Measurements from ENCODE around the gene ZDHHC20.

The ZDHHC20 gene, protein sequence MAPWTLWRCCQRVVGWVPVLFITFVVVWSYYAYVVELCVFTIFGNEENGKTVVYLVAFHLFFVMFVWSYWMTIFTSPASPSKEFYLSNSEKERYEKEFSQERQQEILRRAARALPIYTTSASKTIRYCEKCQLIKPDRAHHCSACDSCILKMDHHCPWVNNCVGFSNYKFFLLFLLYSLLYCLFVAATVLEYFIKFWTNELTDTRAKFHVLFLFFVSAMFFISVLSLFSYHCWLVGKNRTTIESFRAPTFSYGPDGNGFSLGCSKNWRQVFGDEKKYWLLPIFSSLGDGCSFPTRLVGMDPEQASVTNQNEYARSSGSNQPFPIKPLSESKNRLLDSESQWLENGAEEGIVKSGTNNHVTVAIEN

DNA sequence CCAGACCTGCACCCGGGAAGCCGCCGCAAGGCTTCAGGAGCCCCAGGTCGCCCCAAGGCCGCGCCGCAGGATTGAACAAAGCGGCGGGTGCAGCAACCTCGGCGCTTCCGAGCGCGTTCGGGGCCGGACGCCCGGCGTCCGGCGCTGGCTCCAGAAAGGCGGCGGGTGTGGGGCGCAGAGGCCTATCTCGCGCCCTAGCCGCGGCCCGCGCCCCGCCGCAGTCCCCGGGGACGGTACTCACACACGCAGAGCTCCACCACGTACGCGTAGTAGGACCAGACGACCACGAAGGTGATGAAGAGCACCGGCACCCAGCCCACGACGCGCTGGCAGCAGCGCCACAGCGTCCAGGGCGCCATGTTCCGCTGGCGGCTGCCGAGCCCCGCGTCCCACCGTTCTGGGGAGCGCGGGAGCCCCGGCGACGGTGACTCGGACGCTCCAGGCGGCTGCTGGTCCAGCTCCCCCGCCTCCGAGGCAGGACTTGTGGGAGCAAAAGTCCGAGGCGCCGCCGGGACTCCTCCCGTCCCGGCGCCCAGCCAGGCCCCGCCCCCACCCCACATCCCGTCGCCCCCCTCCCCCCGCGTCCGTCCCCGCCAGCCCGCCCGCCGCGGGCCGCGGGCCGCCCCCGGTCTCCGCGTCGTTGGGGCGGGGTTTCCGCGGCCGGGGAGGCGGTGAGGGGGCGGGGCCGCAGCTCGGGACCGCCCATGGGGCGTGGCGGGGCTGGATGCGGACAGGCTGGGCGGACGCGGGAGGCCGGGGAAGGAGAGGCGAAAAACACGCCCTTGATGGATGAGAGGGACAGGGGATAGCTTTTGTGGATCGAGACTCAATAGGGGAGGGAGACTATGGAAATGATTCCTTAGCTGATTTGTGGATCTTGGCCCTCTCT is at the start of gene ZDHHC20:
Gene ZDHHC20 (minus strand): TSS at position 491 of the 889 bp plus-strand sequence. CDS start 132 bp downstream, at position 359.
- DNase-seq (ENCODE audit: extremely low spot score, insufficient read length, low read depth) (peak; percentile 88), FAIRE-seq (peak; percentile 64)

DNA sequence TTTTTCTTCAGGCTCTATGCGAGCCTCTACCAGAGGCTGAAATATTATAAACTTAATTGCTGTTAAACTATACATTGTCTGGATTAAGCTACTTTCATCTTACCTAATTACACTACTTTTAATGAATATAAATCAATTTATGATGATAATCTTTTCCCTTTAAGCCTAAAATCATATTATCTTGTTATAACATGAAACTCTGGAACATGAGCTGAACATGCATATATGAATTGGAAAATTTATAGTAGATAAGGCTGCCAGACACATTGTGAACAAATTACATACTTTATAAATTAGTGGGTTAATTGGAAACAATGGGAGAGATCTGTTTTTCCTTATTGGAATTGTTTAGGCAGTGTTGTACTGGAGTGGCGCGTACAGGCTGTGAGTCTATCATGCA is 45.3 kb upstream of the ZDHHC20 start:
- DNase-seq (ENCODE audit: extremely low spot score, insufficient read length, low read depth) (no peak), FAIRE-seq (no peak)

DNA sequence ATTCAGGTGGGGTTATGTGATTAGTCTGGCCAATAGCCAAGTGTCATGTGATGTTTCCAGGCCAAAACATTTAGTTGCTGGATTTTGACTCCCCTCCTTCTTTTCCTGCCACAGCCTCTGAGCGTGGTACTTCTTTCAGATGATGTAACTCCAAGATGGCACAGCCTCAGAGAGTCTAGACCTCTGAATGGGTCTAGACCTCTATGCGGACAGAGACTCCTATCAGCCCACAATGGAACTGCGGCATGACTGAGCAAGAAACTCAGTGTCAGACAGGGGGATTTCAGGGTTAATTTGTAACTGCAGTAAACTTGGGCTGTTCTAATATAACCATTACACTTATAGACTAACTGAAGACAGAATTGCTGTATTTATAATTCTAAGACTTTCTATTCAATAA is 42.6 kb upstream of the ZDHHC20 start:
- DNase-seq (ENCODE audit: extremely low spot score, insufficient read length, low read depth), result no peak
- FAIRE-seq, result no peak

DNA sequence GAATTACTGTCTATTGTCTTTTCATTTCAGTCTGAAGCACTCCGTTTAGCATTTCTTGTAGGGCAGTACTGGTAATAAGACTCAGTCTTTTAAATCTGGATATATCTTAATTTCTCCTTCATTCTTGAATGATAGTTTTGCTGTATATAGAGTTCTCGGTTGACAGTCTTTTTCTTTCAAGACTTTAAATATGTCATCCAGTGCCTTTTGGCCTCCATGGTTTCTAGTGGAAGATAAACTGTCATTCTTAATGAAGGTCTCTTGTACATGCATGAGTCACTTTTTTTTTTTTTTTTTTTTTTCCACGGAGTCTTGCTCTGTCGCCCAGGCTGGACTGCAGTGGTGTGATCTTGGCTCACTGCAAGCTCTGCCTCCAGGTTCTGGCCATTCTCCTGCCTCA is 27.2 kb upstream of the ZDHHC20 start:
- no peak for FAIRE-seq
- no peak for DNase-seq (ENCODE audit: extremely low spot score, insufficient read length, low read depth)

DNA sequence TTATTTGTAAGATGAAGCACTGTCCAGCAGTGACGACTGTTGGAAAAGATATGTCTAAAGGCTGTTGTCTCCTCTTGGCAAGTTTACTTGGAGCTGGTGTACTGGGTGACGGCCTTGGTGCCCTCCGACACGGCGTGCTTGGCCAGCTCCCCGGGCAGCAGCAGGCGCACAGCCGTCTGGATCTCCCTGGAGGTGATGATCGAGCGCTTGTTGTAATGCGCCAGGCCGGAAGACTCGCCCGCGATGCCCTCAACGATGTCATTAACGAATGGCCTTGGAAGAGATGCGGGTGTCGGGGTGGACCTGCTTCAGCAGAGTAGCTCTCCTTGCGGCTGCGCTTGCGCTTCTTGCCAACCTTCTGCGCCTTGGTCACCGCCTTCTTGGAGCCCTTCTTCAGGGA is 24.6 kb upstream of the ZDHHC20 start:
- no peak for DNase-seq (ENCODE audit: extremely low spot score, insufficient read length, low read depth)
- FAIRE-seq, result no peak

DNA sequence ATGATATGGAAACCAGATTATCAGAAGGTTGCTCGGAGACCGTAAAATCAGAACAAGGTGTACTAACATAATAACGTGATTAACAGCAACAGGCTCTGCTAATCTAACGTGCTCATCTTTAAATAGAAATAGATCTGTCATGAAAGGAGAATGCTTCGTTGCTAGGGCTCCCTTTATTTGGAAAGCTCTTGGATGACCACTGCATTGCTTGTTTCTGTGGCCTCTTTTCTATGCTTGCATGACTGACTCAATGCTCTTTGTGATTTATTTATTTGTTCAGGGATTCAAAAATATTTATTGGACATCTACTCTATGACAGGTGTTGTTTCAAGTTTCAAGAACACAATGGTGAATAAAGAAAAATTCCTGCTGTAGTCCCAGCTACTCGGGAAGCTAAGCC is 22.3 kb upstream of the ZDHHC20 start:
- DNase-seq (ENCODE audit: extremely low spot score, insufficient read length, low read depth), result no peak
- no peak for FAIRE-seq

DNA sequence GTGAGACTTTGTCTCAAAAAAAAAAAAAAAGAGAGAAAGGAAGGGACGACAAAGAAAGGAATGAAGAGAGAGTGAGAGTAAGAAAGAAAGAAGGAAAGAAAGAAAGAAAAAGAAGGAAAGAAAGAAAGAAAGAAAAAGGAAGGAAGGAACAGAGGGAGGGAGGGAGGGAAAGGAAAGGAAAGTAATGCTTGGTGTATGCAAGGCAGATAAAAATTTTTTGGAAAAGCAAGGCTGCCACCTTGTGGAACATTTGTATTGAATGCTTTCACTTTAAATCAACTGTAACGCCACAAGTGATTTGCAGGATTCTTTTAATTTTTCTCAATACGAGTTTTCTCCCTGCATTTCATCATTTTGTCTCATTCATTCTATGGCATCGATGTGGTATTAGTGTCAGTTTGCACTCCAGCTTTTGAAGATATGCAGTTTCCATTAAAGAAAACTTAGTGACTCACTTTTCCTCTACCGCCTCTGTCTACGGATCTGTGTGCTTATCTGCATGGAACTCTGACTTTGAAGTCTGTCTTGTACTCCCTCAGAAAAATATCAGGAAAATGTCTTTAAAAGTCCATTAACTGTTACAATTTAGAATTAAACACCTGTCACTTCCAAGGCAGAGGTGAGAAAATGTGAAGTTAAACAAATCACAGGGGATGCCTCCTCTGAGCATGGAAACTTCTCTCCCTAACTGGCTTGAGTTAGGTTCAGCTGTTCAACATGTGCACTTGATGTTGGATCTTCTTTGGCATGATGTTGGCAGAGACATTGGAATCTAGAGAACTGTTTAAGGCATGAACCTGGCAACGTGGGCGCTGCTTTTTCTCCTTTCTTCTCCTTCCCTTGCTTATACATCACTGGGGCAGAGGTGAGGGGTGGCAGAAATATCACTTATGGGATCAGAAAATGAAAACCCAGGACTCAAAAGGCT is 20.0 kb upstream of the ZDHHC20 start:
- FAIRE-seq (peak; percentile 88), DNase-seq (ENCODE audit: extremely low spot score, insufficient read length, low read depth) (no peak)

DNA sequence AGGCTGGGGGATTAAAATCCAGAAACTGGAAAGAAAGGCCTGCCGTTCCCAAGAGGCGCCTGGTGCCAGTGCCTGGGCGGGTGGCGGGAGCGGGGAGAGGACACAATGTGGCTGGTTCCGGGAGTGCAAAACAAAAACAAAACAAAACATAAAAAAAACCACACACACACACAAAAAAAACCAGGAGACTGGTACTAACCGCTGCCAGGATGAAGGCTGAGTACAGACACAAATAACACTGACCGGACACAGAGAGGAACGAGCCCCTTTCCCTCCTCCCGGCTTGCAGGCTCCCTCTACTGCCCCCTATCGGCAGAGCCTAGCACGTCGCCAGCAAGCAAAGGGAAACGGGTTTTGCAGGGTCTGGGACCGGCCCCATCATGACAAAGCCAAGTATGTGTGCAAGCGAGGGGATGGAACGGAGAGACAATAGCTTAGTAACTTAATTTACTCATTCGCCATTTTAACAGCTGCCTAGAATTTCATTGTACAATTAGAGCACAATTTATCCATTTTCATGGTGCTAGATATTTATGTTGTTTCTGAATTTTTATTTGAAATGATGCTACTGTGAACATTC is 17.9 kb upstream of the ZDHHC20 start:
- FAIRE-seq (peak; percentile 96), DNase-seq (ENCODE audit: extremely low spot score, insufficient read length, low read depth) (peak; percentile 54)

DNA sequence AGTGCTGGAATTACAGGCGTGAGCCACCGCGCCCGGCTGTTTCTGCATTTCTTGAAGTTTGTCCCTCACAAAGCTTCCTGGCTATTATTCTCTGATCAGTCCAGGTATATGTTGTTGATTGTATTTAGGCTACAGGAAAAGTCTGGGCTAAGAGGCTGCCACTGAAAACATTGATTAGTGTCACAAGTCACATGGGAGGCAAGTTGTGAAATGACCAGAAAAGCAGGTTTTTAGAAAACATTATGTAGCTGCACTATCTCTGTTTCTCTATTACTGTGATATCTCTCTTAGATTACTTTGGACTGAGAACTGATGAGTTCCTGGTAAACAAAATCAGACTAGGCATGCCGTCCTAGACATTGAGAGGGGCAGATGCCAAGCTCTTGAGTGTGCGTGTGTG is 16.0 kb upstream of the ZDHHC20 start:
- FAIRE-seq, result no peak
- DNase-seq (ENCODE audit: extremely low spot score, insufficient read length, low read depth), result no peak

DNA sequence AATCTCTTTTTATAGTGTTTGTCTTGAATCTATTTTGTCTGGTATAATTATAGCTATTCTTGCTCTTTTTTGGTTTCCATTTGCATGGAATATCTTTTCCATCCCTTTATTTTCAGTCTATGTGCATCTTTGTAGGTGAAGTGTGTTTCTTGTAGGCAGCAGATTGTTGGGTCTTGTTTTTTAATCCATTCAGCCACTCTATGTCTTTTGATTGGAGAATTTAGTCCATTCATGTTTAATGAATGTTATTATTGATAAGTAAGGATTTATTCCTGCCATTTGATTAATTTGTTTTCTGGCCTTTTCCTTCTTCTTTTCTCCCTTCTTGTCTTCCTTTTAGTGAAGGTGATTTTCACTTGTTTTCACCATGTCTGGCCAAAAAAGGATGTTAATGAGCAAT is 11.7 kb upstream of the ZDHHC20 start:
- no peak for DNase-seq (ENCODE audit: extremely low spot score, insufficient read length, low read depth)
- FAIRE-seq, result no peak

DNA sequence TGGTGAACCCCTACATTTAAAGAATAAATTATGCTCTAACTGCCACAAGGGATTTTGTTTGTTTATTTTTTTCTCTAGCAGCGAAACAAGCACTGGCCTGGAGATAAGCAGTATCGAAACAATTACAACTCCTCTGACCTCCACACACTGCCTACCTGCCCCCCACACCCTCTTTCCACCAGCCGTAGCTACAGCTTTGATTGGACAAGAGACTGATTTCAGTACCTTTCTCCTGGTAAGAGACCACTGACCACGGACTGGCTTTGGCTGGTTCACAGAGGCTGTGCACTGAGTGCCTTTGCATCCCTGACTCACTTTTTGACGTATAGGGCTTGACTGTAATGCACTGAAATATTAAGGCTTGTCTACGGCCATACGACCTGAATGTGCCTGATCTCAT is 7.4 kb upstream of the ZDHHC20 start:
- FAIRE-seq, result no peak
- no peak for DNase-seq (ENCODE audit: extremely low spot score, insufficient read length, low read depth)

DNA sequence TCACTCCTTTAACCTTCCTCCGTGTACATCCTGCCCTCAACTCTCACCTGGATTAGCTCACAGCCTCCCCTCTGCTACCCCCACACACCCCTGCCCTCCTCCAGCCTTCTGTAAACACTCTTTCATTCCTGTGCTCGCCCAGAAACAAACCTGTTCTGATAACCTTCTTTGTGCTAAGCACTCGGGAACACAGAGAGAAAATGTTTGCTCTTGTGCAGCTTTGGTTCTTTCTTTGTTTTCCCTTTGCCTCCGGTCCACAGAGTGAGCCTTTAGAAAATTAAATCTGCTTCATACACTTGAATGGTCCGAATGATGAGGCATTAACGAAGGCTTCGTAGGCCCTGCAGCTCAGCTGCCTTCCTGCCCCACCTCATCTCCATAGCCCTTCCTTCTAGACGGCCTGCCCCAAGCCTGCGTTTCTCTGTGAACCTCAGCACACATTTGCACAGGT is 6.6 kb upstream of the ZDHHC20 start:
- DNase-seq (ENCODE audit: extremely low spot score, insufficient read length, low read depth) (no peak), FAIRE-seq (no peak)

DNA sequence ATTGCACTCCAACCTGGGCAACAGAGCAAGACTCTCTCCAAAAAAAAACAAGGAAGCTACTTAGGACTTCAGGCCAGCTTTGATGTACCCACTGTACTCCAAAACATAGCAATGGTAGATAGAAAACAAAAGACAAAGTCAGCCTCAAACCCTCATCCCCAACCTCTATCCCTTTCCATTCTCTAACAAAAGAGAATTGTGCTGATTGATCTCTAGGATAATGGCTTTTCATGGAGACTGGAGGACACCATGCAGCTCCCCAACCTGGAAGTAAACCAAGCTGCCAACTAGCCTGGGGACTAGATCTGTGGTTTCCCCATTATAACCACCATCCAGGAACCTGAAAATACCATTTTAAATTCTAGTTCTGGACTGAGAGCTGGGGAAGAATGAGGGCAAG is 4.3 kb upstream of the ZDHHC20 start:
- FAIRE-seq, result no peak

DNA sequence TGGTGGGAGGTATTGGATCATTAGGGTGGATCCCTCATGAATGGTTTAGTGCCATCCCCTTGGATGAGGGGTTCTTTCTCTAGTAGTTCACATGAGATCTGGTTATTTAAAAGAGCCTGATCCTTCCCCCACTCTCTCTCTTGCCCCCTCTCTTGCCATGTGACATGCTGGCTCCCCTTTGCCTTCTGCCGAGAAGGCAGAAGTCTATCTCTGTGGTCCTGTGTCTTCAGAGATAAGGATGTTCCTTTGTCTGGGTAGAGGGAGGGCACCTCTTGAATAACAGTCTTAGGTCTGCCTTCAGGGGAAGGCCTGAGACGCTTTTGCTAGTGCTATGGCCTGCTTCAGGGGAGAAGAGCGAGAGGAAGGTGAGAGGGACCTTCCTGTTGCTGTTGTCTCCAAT is 2.0 kb upstream of the ZDHHC20 start:
- no peak for DNase-seq (ENCODE audit: extremely low spot score, insufficient read length, low read depth)

More for the DNA sequence above, 4.3 kb upstream of the ZDHHC20 start:
- no peak for DNase-seq (ENCODE audit: extremely low spot score, insufficient read length, low read depth)

DNA sequence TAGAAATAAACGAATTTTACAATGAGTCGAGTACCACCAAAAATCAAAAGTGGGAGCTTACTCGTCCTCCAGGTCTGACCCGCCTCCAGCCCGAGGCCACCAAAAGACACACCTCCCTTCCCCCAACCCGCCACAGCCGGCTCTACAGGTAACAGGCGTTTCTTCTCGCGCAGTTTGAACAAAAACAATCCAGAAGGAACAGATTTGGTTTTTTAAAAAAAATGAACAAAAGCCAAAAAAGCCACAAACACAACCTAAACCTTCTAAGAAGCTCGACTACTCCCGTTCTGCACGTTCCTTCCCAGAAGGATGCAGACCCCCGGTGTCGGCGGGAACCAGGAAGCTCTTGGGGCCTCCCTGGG is 671 bp downstream of the ZDHHC20 start:
- DNase-seq (ENCODE audit: extremely low spot score, insufficient read length, low read depth), result no peak
- FAIRE-seq, result peak; percentile 36

More for the DNA sequence above, 2.0 kb upstream of the ZDHHC20 start:
- FAIRE-seq, result no peak

DNA sequence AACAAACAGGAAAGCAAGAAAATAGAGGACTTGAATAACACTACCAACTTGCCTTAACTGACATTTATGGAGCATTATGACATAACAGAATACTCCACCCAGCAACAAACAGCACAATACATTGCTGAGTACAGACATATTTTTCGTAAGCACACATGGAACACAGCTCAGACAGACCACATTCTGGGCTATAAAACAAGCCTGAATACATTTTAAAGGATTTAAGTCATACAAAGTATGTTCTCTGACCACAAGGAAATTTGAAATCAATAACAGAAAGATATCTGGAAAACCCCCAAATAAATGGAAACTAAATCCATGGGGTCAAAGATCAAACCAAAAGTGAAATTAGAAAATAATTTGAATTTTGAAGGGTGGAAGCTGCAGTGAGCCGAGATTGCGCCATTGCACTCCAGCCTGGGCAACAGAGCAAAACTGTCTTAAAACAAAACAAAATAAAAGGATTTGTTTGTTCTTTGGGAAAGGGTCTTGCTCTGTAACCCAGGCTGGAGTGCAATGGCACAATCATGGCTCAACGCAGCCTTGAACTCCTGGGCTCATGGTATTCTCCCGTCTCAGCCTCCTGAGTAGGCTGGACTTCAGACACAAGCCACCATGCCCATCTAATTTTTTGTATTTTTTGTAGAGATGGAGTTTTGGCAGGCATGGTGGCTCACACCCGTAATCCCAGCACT is 5.6 kb downstream of the ZDHHC20 start:
- DNase-seq (ENCODE audit: extremely low spot score, insufficient read length, low read depth), result no peak
- FAIRE-seq, result no peak

DNA sequence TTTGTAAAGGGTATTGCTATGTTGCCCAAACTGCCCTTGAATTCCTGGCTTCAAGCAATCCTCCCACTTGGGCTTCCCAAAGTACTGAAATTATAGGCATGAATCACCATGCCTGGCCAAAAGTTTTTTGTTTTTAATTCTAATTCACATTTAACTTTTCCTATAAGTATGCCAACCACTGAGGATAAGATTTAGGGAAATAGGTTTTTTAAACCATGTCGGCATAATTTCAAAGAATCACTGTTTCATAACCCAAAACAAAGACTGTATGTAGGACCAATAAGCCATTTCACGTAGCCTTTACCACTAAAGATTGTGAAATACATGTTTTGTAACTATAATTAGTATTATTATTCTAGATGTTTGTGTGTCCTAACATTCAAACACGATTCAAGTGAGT is 8.2 kb downstream of the ZDHHC20 start:
- FAIRE-seq, result no peak
- DNase-seq (ENCODE audit: extremely low spot score, insufficient read length, low read depth), result no peak

DNA sequence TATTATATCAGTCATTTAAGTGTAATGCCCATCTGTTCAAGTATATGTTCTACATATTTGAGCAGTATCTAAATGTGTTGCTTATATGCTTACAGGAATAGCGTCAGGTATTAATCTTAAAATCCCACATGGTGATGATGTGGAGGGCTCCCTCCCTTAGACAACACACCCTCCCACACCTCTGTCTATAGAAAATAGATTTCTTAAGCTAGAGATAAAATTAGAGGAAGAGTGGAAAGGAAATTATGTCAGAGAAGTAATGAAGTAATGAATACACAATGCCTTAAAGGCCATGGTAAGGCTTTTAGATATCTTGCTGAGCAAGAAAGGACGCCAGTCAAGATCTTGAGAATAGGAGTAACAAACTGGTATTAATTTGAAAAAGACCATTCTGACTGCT is 12.4 kb downstream of the ZDHHC20 start:
- no peak for FAIRE-seq
- DNase-seq (ENCODE audit: extremely low spot score, insufficient read length, low read depth), result no peak

DNA sequence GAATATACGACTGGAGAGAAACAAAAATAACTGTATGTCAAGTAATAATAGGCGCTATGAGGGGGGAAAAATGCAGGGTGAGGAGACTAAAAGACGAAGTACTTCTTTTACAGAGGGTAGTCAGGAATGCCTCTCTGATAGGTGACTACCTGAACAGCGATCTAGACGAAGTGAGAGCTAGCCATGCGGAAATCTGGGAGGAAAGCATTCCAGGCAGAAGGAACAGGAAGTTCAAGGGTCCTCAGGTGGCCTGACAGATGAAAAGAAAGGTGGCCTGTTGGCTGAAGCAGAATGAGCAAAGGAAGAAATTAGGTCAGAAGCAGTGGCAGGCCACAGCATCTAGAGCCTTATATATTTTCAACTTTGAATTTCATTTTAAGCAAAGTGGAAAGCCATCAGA is 13.3 kb downstream of the ZDHHC20 start:
- no peak for DNase-seq (ENCODE audit: extremely low spot score, insufficient read length, low read depth)
- no peak for FAIRE-seq

Data from GM18507 (cell line).